Uterus (tissue), 4 donors: ENCODE results near the gene FBXO44. TPM values are rescaled to one million over a fixed set of nuclear protein-coding genes. Genes with fewer than 3 reads are reported as not detected.

ENCODE experiments used
- DNase-seq, 2 donors: peaks; one replicate each; pipeline ENCODE4 v3.0.0-alpha.2; 2019 to 2020
- H3K27ac ChIP-seq, 2 donors: fragments of 200-600 bp; sonication (generic); 1 replicate in 1 of 2; 2 replicates in 1 of 2; pipeline ENCODE4 v1.5.1; 2016 to 2018
- H3K27me3 ChIP-seq, 2 donors: fragments of 200-600 bp; sonication (generic); one replicate each; pipeline ENCODE4 v1.5.1; 2018 to 2019; ENCODE audit warnings: control low read depth in 1 of 2
- H3K36me3 ChIP-seq, 2 donors: fragments of 200-600 bp; sonication (generic); one replicate each; pipeline ENCODE4 v1.5.1; 2019; ENCODE audit warnings: control low read depth in 1 of 2
- H3K4me1 ChIP-seq, 2 donors: fragments of 200-600 bp; sonication (generic); one replicate each; pipeline ENCODE4 v1.5.1; 2018 to 2019; ENCODE audit warnings: control low read depth in 1 of 2
- H3K4me3 ChIP-seq, 2 donors: fragments of 200-600 bp; sonication (generic); 1 replicate in 1 of 2; 2 replicates in 1 of 2; pipeline ENCODE4 v1.5.1; 2018 to 2019; ENCODE audit warnings: mild to moderate bottlenecking in 1 of 2
- H3K9me3 ChIP-seq, 2 donors: fragments of 200-600 bp; sonication (generic); one replicate each; pipeline ENCODE4 v1.5.1; 2019; ENCODE audit warnings: control low read depth in 1 of 2
- POLR2A ChIP-seq, 2 donors: fragments of 450-650 bp; IDR thresholded peaks; one replicate each; pipeline ENCODE4 v1.6.1; 2016; ENCODE audit warnings: antibody characterized with exemption in 2 of 2, mild to moderate bottlenecking in 1 of 2, moderate library complexity in 1 of 2
- intact Hi-C: fragments of 100-400 bp; cut with DNase I; formaldehyde crosslinking; loops from one replicate; pipeline ENCODE4 v1.15.1; 2023; ENCODE audit warnings: low total_unique reads
- total RNA-seq, 4 donors: library from RNA; depleted of rRNA in 3 of 4; stranded (reverse); fragments of >200 nt in 3 of 4; gene quantifications; one replicate each; pipeline versions ENCODE4 v1.1.0 to v1.2.4, GENCODE V29; 2014 to 2023
- TF ChIP-seq, protein P1 (sequence below), 4 experiments: fragments of 200-600 bp in 2 of 4; fragments of 450-650 bp in 2 of 4; sonication (generic) in 2 of 4; IDR thresholded peaks; one replicate each; pipeline ENCODE4 v1.5.1; 2016 to 2019; ENCODE audit warnings: antibody characterized with exemption in 4 of 4, mild to moderate bottlenecking in 2 of 4, moderate library complexity in 1 of 4
- donor health status: DM: yes; HTN: yes; CAD: no.

FBXO44 gene
- total RNA-seq, 4 donors from 2014 or later: 7.6 to 26.7 (median 17.6) TPM

DNA sequence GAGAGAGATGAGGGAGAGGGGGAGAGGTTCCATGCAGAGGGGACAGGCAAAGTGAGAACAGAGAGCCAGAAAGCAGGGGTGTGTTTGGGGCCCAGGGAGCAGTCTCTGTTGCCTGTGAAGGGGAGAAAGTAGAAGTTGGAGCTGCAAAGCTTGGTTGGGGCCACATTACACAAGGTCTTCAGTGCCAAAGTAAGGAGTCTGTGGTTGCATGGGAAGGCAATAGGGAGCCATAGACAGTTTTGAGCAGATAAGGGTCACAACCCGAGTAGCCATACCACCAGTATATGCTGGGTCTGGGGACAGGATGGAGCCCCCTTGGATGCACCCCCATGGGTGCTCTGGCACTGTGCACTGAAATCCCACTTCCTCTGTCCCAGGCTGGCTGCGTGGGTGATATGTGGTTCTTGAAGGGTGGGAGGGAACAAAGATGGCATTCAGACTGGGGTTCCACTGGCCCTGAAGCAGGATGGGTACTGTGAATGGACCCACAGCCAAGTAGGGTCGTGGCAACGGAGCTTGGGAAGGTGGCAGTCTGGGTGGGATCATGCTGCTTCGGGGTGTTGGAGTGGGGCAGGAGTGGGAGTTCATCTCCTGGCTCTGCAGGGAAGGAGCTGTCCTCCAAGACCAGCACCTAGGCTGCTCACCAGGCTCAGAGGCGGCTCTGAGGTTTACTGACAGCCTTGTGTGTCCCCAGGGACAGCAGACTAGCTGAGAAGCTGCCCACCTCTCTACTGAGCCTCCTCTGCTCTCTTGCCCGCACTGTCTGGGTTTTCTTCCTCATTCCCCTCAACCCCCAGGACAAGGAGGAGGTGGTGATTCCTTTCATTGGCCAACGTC, 48.9 kb downstream of the FBXO44 start:
- DNase-seq: no peak
- no peaks in the 10 kb centered on the region for H3K4me1 ChIP-seq
- no peak overlapping the region for H3K27ac ChIP-seq
- intact Hi-C loops: no loop called here
- H3K4me3 ChIP-seq: no peak overlapping the region
- peaks cover 0 to 5% of the 10 kb centered on the region in 2 donors for H3K27me3 ChIP-seq
- no peaks in the 10 kb centered on the region for H3K36me3 ChIP-seq
- no peaks in the 10 kb centered on the region for H3K9me3 ChIP-seq
- TF ChIP-seq, protein P1, sequence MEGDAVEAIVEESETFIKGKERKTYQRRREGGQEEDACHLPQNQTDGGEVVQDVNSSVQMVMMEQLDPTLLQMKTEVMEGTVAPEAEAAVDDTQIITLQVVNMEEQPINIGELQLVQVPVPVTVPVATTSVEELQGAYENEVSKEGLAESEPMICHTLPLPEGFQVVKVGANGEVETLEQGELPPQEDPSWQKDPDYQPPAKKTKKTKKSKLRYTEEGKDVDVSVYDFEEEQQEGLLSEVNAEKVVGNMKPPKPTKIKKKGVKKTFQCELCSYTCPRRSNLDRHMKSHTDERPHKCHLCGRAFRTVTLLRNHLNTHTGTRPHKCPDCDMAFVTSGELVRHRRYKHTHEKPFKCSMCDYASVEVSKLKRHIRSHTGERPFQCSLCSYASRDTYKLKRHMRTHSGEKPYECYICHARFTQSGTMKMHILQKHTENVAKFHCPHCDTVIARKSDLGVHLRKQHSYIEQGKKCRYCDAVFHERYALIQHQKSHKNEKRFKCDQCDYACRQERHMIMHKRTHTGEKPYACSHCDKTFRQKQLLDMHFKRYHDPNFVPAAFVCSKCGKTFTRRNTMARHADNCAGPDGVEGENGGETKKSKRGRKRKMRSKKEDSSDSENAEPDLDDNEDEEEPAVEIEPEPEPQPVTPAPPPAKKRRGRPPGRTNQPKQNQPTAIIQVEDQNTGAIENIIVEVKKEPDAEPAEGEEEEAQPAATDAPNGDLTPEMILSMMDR (IDR thresholded peaks at IDR 0.05): no peak
- no peak for TF ChIP-seq POLR2A (IDR thresholded peaks at IDR 0.05)

DNA sequence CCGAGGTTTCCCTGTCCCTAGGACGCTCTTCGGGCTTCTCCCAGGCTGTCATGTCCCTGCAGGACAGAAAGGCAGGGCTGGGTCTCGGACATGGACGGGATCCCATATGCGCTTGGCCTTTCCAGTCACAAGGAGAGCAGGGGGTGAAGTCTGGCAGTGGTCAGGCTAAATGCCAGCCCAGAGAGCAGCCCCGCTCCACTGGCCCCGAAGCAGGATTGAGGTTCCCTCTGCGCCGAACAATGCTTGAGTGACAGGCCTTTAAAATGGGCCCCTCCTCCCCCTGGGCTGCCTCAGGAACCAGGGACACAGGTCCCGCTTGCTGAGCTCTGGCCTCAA, 49.5 kb downstream of the FBXO44 start:
- H3K27me3 ChIP-seq: peaks cover 0 to 5% of the 10 kb centered on the region in 2 donors
- intact Hi-C loops: no loop called here

DNA sequence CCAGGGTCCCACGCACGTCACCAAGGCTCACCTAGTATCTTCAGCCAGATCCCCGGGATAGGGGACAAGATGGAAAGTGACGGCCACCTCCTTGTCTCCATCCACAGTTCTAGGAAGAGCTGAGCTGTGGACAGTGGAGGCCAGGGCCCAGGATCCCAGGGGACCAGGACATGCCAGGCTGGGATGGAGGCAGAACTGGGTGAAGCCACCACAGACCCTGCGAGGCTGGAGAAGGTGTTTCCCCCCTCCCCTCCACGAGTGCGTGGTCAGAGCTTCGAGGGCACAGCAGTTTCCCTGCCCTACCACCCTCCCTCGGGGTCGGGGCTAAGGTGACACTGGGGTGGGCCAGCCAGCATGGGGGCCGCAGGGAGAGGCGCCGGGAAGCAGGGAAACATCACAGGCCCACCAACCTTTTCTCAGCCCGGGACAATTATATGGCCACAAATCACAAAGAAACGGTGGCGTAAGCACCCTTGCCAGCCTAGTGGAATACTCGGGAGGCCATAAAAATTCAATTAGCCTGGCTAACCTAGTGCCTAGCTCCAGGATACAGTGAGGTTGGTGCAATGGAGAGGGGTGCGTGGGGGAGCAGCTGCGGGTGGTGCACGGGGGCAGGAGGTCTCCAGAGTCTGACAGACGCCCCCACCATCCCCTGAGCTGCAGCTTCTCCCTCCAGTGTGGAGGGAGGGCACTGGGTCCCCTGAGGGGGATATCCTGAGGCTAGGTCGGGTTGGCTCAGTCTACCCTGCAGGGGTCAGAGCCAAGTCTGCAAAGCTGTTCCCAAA, 50.2 kb downstream of the FBXO44 start:
- Histone ChIP-seq H3K36me3 (no peaks in the 10 kb centered on the region), H3K9me3 (no peaks in the 10 kb centered on the region), H3K27ac (no peak overlapping the region), H3K4me3 (no peak overlapping the region), H3K27me3 (peaks cover 0 to 5% of the 10 kb centered on the region in 2 donors), H3K4me1 (no peaks in the 10 kb centered on the region)
- intact Hi-C loops: no loop called here
- TF ChIP-seq, protein P1 (IDR thresholded peaks at IDR 0.05): no peak
- TF ChIP-seq POLR2A (IDR thresholded peaks at IDR 0.05): no peak
- no peak for DNase-seq

More for the DNA sequence above, 49.5 kb downstream of the FBXO44 start:
- Histone ChIP-seq H3K36me3 (no peaks in the 10 kb centered on the region), H3K27ac (no peak overlapping the region), H3K9me3 (no peaks in the 10 kb centered on the region), H3K4me3 (no peak overlapping the region), H3K4me1 (no peaks in the 10 kb centered on the region)
- TF ChIP-seq, protein P1 (IDR thresholded peaks at IDR 0.05): no peak
- no peak for TF ChIP-seq POLR2A (IDR thresholded peaks at IDR 0.05)
- DNase-seq: no peak

DNA sequence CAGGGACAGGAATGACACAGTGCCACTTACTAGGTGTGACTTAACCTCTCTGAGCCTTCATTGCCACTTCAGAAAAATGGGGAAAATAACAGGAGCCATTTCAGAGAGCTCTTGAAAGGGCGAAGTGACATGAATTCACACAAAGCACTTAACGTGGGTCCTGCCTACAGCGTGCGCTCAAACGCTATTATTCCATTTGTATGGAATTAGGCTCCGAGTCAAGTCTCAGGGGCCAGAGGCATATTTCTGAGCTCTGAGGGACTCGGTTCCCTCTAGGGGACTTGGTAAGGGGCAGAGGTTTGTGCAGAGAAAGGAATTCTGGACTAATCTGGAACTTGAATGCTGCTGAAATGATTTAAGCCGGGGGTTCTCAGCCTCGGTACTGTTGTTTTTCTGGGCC, 50.9 kb downstream of the FBXO44 start:
- Histone ChIP-seq H3K4me1 (no peaks in the 10 kb centered on the region), H3K9me3 (no peaks in the 10 kb centered on the region), H3K36me3 (no peaks in the 10 kb centered on the region), H3K27me3 (peaks cover 0 to 5% of the 10 kb centered on the region in 2 donors), H3K4me3 (no peak overlapping the region), H3K27ac (no peak overlapping the region)
- intact Hi-C loops: no loop called here
- DNase-seq: no peak
- no peak for TF ChIP-seq POLR2A (IDR thresholded peaks at IDR 0.05)
- TF ChIP-seq, protein P1 (IDR thresholded peaks at IDR 0.05): no peak

DNA sequence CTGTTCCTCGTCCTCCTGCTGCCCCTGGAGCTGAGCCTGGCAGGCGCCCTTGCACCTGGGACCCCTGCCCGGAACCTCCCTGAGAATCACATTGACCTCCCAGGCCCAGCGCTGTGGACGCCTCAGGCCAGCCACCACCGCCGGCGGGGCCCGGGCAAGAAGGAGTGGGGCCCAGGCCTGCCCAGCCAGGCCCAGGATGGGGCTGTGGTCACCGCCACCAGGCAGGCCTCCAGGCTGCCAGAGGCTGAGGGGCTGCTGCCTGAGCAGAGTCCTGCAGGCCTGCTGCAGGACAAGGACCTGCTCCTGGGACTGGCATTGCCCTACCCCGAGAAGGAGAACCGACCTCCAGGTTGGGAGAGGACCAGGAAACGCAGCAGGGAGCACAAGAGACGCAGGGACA, 51.6 kb downstream of the FBXO44 start:
- intact Hi-C loops: no loop called here
- TF ChIP-seq, protein P1 (IDR thresholded peaks at IDR 0.05): no peak
- no peak for TF ChIP-seq POLR2A (IDR thresholded peaks at IDR 0.05)
- Histone ChIP-seq H3K27me3 (no peaks in the 10 kb centered on the region), H3K36me3 (no peaks in the 10 kb centered on the region), H3K4me3 (no peak overlapping the region), H3K27ac (no peak overlapping the region), H3K4me1 (no peaks in the 10 kb centered on the region), H3K9me3 (no peaks in the 10 kb centered on the region)
- DNase-seq: no peak
